HEK293 (cell line): ENCODE results near the gene CD46.

Experiments
- CTCF ChIP-seq: fragments of 450-650 bp; formaldehyde crosslinking; IDR thresholded peaks from 2 replicates; pipeline ENCODE4 v1.5.1; 2016; ENCODE audit warnings: missing biosample characterization, missing genetic modification characterization
- KLF1 ChIP-seq: fragments of 450-650 bp; formaldehyde crosslinking; IDR thresholded peaks from 2 replicates; pipeline ENCODE4 v1.5.1; 2016; ENCODE audit warnings: missing biosample characterization, missing genetic modification characterization
- WT1 ChIP-seq: fragments of 450-650 bp; formaldehyde crosslinking; IDR thresholded peaks from 2 replicates; pipeline ENCODE4 v1.5.1; 2016; ENCODE audit warnings: missing biosample characterization, missing genetic modification characterization
- ZNF274 ChIP-seq, 2 experiments: fragments of 200-500 bp in 1 of 2; fragments of 450-650 bp in 1 of 2; sonication (Bioruptor generic) in 1 of 2; formaldehyde crosslinking in 1 of 2; IDR thresholded peaks; 2 replicates each; pipeline versions ENCODE4 v1.5.1 to v1.6.1; 2014 to 2016; ENCODE audit warnings: borderline replicate concordance in 1 of 2, inconsistent platforms in 1 of 2, low read length in 1 of 2, missing biosample characterization in 1 of 2, missing genetic modification characterization in 1 of 2
- ZNF561 ChIP-seq: fragments of 450-650 bp; IDR thresholded peaks from 2 replicates; pipeline ENCODE4 v1.5.1; 2018; ENCODE audit warnings: missing biosample characterization, missing genetic modification characterization, borderline replicate concordance
- ZNF701 ChIP-seq: fragments of 450-650 bp; formaldehyde crosslinking; IDR thresholded peaks from 2 replicates; pipeline ENCODE4 v1.5.1; 2016; ENCODE audit warnings: missing biosample characterization, missing genetic modification characterization
- ZNF747 ChIP-seq: fragments of 450-650 bp; formaldehyde crosslinking; IDR thresholded peaks from 2 replicates; pipeline ENCODE4 v1.5.1; 2016; ENCODE audit warnings: missing biosample characterization, missing genetic modification characterization
- ZNF768 ChIP-seq: fragments of 450-650 bp; formaldehyde crosslinking; IDR thresholded peaks from 2 replicates; pipeline ENCODE4 v1.5.1; 2018; ENCODE audit warnings: missing biosample characterization, mild to moderate bottlenecking, missing genetic modification characterization
- TF ChIP-seq, protein P1 (sequence below): sonication (generic); formaldehyde crosslinking; IDR thresholded peaks from 2 replicates; pipeline ENCODE4 v1.8.1; 2022; ENCODE audit warnings: mild to moderate bottlenecking, moderate library complexity, missing genetic modification reagents

- TF ChIP-seq CTCF (tag by site-specific recombination) (no peak), ZNF274 (IDR thresholded peaks at IDR 0.05; ENCODE audit: low read length) (no peak), ZNF274 (tag by site-specific recombination; IDR thresholded peaks at IDR 0.05; ENCODE audit: borderline replicate concordance) (no peak), ZNF561 (no peak), KLF1 (tag by site-specific recombination) (no peak), ZNF768 (tag by site-specific recombination) (no peak), ZNF701 (tag by site-specific recombination) (no peak), WT1 (tag by site-specific recombination) (no peak), ZNF747 (tag by site-specific recombination) (no peak)
- TF ChIP-seq, protein P1, sequence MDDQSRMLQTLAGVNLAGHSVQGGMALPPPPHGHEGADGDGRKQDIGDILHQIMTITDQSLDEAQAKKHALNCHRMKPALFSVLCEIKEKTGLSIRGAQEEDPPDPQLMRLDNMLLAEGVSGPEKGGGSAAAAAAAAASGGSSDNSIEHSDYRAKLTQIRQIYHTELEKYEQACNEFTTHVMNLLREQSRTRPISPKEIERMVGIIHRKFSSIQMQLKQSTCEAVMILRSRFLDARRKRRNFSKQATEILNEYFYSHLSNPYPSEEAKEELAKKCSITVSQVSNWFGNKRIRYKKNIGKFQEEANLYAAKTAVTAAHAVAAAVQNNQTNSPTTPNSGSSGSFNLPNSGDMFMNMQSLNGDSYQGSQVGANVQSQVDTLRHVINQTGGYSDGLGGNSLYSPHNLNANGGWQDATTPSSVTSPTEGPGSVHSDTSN (CRISPR knock-in tag) = no peak
Observed at GRCh38 chr1:207814469-207814868, 62.6 kb downstream of the CD46 start.
